Neural crest cell (in vitro differentiated cells): ENCODE results near the gene KRTDAP. TPM values are rescaled to one million over a fixed set of nuclear protein-coding genes. Genes with fewer than 3 reads are reported as not detected.

Source experiments
- DNase-seq: peaks from one replicate; pipeline ENCODE4 v3.0.0; 2021; ENCODE audit warnings: low read depth, mixed read lengths, low spot score
- H3K27ac Mint-ChIP-seq: one replicate; pipeline ENCODE4 v1.8.0; 2021; ENCODE audit warnings: mild to moderate bottlenecking, mixed read lengths; ENCODE audit not compliant: unreplicated experiment
- H3K27me3 Mint-ChIP-seq: 2 replicates; pipeline ENCODE4 v1.8.0; 2021; ENCODE audit warnings: low read depth, mild to moderate bottlenecking, mixed read lengths
- H3K36me3 Mint-ChIP-seq: 2 replicates; pipeline ENCODE4 v1.8.0; 2021; ENCODE audit warnings: low read depth, mild to moderate bottlenecking, mixed read lengths
- H3K4me1 Mint-ChIP-seq: 2 replicates; pipeline ENCODE4 v1.8.0; 2021; ENCODE audit warnings: mixed read lengths
- H3K4me3 Mint-ChIP-seq: one replicate; pipeline ENCODE4 v1.8.0; 2021; ENCODE audit warnings: mild to moderate bottlenecking, mixed read lengths
- H3K9me3 Mint-ChIP-seq: 2 replicates; pipeline ENCODE4 v1.8.0; 2021; ENCODE audit warnings: mixed read lengths
- CTCF ChIP-seq: fragments of 200-600 bp; sonication (generic); conservative IDR thresholded peaks from 2 replicates; pipeline ENCODE4 v1.5.0; 2021; ENCODE audit warnings: antibody characterized with exemption, mild to moderate bottlenecking
- total RNA-seq: library from RNA; stranded (reverse); gene quantifications from 2 replicates; pipeline ENCODE4 v1.2.1, GENCODE V29; 2021

Gene KRTDAP
- total RNA-seq, 1 donor from 2014 or later: not detected

GRCh38 chr19:35455616-35456201, 34.6 kb downstream of the KRTDAP start:
- no peak overlapping the region for H3K27ac Mint-ChIP-seq
- H3K4me1 Mint-ChIP-seq: no peaks in the 10 kb centered on the region
- H3K4me3 Mint-ChIP-seq: no peak overlapping the region
- TF ChIP-seq CTCF: no peak
- H3K9me3 Mint-ChIP-seq: no peaks in the 10 kb centered on the region
- no peak for DNase-seq
- peaks cover 30% of the 10 kb centered on the region for H3K27me3 Mint-ChIP-seq
- no peaks in the 10 kb centered on the region for H3K36me3 Mint-ChIP-seq

DNA sequence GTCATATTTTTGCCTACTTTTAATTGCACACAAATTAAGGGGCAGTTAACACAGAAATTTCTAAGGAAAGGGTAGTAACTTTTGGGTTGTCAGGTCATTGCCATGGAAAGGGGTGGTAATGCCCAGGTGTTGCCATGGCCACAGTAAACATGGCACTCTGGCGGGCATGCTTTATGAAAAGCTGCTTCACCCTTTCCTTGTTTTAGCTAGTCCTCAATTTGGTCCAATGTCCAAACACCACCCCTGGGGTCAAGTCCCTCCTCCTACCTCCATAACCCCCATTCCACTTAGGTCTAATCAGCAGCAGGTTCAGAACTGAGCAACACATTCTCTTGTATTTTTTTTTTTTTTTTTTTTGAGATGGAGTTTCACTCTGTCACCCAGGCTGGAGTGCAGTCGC, 35.6 kb downstream of the KRTDAP start:
- no peak overlapping the region for H3K4me3 Mint-ChIP-seq
- H3K27me3 Mint-ChIP-seq: peaks cover 35% of the 10 kb centered on the region
- no peak overlapping the region for H3K27ac Mint-ChIP-seq
- no peak for DNase-seq
- H3K9me3 Mint-ChIP-seq: no peaks in the 10 kb centered on the region
- no peak for TF ChIP-seq CTCF
- no peaks in the 10 kb centered on the region for H3K4me1 Mint-ChIP-seq
- H3K36me3 Mint-ChIP-seq: no peaks in the 10 kb centered on the region

- Mint-ChIP-seq H3K4me3 (no peak overlapping the region), H3K36me3 (no peaks in the 10 kb centered on the region), H3K27ac (no peak overlapping the region)
Measured at GRCh38 chr19:35451338-35452096, 38.7 kb downstream of the KRTDAP start.

GRCh38 chr19:35449359-35450043, 40.8 kb downstream of the KRTDAP start:
- TF ChIP-seq CTCF: no peak
- peaks cover 54% of the 10 kb centered on the region for H3K27me3 Mint-ChIP-seq
- H3K4me1 Mint-ChIP-seq: peaks cover 5% of the 10 kb centered on the region
- no peak for DNase-seq
- H3K36me3 Mint-ChIP-seq: no peaks in the 10 kb centered on the region
- no peaks in the 10 kb centered on the region for H3K9me3 Mint-ChIP-seq
- H3K4me3 Mint-ChIP-seq: no peak overlapping the region
- H3K27ac Mint-ChIP-seq: no peak overlapping the region

More at GRCh38 chr19:35451338-35452096, 38.7 kb downstream of the KRTDAP start:
- peaks cover 5% of the 10 kb centered on the region for H3K4me1 Mint-ChIP-seq
- H3K9me3 Mint-ChIP-seq: no peaks in the 10 kb centered on the region
- TF ChIP-seq CTCF: no peak
- DNase-seq: no peak
- peaks cover 48% of the 10 kb centered on the region for H3K27me3 Mint-ChIP-seq

DNA sequence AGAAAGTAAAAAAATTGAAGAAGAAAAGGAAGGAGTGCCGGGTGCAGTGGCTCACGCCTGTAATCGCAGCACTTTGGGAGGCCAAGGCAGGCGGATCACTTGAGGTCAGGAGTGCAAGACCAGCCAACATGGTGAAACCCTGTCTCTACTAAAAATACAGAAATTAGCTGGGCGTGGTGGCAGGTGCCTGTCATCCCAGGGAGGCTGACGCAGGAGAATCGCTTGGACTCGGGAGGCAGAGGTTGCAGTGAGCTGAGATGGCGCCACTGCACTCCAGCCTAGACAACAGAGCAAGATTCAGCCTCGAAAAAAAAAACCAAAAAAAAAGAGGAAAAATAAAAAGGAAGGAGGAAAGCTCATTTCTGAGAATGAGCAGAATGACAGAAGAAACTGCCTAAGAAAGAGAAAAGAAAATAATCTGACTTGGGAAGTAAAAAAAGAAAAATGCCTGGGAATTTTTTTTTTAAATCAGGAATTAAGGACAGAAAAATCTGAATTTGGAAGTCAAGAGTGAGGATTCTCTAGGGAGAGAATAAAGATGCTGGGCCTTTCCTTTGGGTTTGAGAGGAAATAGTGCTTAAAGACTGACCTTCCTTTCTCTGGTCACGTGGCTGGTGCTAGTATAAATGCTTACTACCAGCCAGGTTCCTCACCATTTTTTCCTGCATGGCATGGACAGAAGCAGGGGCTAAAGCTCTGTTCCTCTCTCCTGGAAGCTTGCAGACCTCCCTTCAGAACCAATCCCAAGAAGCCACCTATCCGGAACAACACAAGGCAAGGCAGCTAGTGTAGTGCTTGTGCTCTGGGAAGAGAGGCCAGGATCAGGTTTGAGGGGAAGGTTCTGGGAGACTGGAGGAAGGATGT, 42.4 kb downstream of the KRTDAP start, which contains the start of gene FFAR2:
Gene FFAR2, plus strand, starts transcription at position 652 of the 864 bp plus-strand sequence. CDS start 1,458 bp downstream, outside the sequence.
- Mint-ChIP-seq H3K27me3 (peaks cover 49% of the 10 kb centered on the region), H3K27ac (no peak within 1 kb of the TSS), H3K4me1 (peaks cover 5% of the 10 kb centered on the region), H3K36me3 (no peaks in the 10 kb centered on the region), H3K4me3 (no peak within 1 kb of the TSS), H3K9me3 (no peaks in the 10 kb centered on the region)
- no peak for DNase-seq
- no peak for TF ChIP-seq CTCF
